Activated naive CD4-positive, alpha-beta T cell treated with Interleukin-2 at 50 U/mL for 16 hours (primary cell): Measurements from ENCODE around the gene GRIN1.
A peak's percentile ranks its signal among the peaks of the same experiment; 100 is the strongest.

Experiments used
- DNase-seq: peaks from one replicate; pipeline ENCODE4 v3.0.0-alpha.2; 2020

GRIN1 gene

DNA sequence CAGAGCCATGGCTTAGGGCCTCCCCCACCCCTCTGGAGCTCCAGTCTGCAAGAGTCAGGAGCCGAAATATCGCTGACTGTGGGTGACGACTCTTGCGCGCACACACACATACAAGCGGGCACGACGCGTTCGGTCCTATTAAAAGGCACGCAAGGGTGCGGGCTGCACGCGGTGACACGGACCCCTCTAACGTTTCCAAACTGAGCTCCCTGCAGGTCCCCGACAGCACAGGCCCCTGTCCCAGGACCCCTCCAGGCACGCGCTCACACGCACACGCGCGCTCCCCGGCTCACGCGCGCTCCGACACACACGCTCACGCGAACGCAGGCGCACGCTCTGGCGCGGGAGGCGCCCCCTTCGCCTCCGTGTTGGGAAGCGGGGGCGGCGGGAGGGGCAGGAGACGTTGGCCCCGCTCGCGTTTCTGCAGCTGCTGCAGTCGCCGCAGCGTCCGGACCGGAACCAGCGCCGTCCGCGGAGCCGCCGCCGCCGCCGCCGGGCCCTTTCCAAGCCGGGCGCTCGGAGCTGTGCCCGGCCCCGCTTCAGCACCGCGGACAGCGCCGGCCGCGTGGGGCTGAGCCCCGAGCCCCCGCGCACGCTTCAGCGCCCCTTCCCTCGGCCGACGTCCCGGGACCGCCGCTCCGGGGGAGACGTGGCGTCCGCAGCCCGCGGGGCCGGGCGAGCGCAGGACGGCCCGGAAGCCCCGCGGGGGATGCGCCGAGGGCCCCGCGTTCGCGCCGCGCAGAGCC lies at the start of gene GRIN1:
Gene GRIN1 (plus strand): TSS at position 433 of the 746 bp plus-strand sequence. CDS start 333 bp downstream, outside the sequence.
- DNase-seq = peak; percentile 19

- DNase-seq = no peak
Measured at GRCh38 chr9:137089232-137089947, 49.6 kb upstream of the GRIN1 start.

GRCh38 chr9:137095664-137096517 lies 43.1 kb upstream of the GRIN1 start:
- peak; percentile 87 for DNase-seq

DNA sequence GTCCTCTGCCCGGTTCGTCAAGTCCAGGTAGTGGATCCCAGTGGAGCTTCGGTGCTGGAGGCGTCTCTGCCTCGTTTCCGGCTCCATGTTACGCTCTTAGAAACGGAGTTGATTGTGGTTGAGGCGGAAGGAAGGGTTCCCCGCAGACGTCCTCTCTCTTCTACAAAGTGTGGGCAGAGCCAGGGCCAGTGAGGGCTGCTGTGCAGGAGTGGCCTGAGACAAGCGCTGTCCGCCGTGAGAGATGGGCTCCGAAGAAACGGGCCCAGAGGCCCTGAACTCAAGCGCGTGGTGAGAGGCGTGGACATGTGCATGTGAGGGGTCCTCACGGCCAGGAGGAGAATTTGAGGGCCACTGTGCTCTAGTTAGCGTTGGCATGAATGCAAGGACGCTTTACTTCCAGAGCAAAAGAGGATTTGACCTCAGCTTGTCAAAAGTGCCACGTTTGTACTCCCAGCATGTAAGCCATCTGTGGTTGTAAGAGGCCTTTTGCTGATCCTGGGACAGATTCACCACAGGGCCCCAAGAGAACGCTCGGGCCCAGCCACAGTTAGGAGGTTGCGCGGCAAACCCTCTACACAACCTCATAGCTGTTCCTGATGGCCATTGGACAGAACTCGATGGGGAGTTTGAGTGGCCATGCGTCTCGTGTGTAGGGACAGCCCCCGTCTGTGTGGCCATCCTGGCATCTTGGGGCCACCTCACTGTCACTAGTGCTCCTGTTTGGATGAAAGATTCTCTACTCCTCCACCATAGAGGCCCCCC lies 42.0 kb upstream of the GRIN1 start:
- no peak for DNase-seq

DNA sequence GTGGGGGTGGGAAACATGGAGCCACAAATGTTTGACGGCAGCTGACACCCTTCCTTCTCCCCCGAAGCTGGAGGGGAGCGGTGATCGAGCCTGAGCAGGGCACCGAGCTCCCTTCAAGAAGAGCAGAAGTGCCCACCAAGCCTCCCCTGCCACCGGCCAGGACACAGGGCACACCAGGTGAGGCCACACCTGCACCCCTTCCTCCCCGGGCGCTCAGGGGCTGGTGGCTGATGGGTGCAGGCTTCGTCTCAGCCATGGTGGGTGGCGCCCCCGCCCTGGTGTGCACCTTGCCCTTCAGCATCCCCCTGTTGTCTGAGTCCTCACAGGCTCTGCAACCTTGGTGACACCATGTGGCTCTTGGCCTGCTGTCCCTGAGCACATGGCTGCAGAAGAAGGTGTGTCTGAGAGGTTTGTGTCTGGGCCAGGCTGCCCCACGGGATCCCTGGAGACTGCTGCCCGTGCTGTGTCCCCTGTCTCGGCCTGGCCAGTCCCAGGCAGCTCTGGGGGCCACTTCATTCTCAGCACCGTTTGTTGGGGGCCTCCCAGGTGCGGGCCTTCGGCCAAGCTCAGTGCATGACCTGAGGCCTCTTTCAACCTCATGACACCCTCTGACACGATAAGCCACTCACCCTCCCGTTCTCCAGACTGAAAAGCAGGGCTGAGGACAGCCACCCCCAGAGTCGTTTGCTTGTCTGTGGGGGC lies 41.0 kb upstream of the GRIN1 start:
- no peak for DNase-seq

- no peak for DNase-seq
Measured at GRCh38 chr9:137099231-137099630, 39.7 kb upstream of the GRIN1 start.

- no peak for DNase-seq
Measured at GRCh38 chr9:137103206-137103999, 35.6 kb upstream of the GRIN1 start.

DNA sequence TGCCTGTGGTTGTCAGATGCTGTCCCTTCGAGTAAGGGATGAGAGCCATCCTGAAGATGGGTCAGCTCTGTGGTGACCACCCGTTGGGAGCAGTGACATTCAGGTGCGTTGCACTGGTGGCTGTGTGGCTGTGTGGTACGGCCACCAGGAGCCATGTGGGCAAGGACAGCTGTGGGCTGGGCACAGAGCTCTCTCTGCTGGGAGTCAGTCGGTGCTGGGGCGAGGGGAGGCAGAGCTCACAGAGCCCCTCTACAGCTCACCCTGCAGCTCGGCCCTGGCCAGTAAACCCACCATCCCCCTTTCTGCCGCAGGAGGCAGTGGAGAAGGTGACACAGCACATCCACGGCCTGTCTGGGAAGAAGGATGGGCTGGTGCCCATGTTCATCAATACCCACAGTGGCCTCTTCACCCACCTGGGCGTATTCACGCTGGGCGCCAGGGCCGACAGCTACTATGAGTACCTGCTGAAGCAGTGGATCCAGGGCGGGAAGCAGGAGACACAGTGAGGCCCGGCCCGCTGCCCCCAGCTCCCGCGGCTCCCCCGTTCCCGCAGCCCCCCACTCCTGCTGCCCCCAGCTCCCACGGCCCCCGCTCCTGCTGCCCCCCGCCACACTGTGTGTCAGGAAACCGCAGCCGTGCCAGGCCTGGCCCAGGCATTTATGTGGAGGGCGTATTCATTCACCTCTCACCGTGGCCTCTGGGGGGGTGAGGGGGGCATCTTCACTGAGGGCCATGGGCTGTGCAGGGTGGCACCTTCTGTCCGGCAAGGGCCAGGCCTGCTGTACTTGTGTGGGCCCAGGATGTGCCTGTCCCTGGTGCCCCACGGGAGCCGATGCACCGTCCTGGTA lies 32.9 kb upstream of the GRIN1 start:
- DNase-seq = no peak

DNA sequence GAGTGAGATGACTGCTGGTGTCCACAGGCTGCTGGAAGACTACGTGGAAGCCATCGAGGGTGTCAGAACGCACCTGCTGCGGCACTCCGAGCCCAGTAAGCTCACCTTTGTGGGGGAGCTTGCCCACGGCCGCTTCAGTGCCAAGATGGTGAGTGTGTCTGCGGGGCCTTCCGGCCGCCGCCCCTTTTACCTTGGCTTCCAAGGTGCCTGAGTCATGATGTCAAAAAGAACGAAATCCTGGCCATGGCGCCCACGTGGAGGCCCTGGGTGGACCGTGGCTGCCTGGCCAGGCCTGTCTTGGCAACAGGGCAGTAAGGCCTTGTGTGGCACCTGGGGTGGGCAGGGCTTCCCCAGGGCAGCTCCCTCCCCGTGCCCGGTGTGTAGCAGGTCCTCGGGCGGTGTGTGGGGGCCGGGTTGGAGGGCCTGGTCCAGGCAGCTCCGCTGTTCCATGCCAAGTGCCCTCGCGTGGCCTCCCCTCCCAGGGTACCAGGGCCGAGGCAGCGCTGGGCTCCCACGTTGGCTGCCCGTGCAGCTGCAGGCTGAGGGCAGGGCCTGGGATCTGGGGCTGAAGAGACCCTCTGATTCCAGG lies 32.2 kb upstream of the GRIN1 start:
- DNase-seq = no peak

- DNase-seq = no peak
Measured at GRCh38 chr9:137107312-137107921, 31.5 kb upstream of the GRIN1 start.

GRCh38 chr9:137107982-137108381 lies 31.0 kb upstream of the GRIN1 start:
- no peak for DNase-seq

- DNase-seq = no peak
Measured at GRCh38 chr9:137108608-137109249, 30.2 kb upstream of the GRIN1 start.

GRCh38 chr9:137109250-137110146 lies 29.5 kb upstream of the GRIN1 start:
- no peak for DNase-seq

GRCh38 chr9:137110147-137110910 lies 28.6 kb upstream of the GRIN1 start:
- no peak for DNase-seq

GRCh38 chr9:137110911-137111787 lies 27.8 kb upstream of the GRIN1 start:
- no peak for DNase-seq
